ENCODE measurements around the gene CAMTA1. TPM values are rescaled to one million over a fixed set of nuclear protein-coding genes. Genes with fewer than 3 reads are reported as not detected.

CAMTA1 gene
- total RNA-seq, 1 donor from 2014 or later = 268 TPM

DNA sequence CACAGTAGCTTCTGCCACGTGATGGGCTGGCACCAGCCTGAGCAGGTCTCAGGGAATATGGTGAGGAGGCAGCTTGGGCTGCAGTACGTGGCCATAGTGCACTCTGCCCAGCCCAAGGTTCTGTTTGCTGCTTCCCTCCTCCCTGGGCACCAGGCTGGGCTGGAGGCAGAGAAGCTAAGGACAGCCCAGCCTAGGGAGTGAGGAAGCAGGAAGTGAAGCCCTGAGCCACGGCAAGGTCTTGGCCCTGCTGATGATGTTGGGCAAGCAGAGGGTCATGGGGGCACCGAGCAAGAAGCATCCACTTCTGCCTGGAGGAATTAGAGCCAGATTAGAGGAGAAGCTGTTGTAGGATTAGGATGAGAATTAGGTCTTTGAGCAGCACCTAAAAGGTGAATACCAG lies 659.1 kb downstream of the CAMTA1 start:
- Histone ChIP-seq H3F3A (ENCODE audit: low read depth) (no peaks in the 10 kb centered on the region), H3K79me2 (ENCODE audit: low read depth) (no peaks in the 10 kb centered on the region), H3K4me2 (no peak overlapping the region), H3K4me3 (no peak overlapping the region), H2AFZ (replicated peaks) (no peak overlapping the region), H3K4me1 (no peaks in the 10 kb centered on the region), H3K9me3 (ENCODE audit: low read depth) (no peaks in the 10 kb centered on the region), H3K27me3 (no peaks in the 10 kb centered on the region), H3K36me3 (no peaks in the 10 kb centered on the region), H3K27ac (no peak overlapping the region), H4K20me1 (ENCODE audit: low read depth) (no peaks in the 10 kb centered on the region), H3K9ac (no peak overlapping the region)
- H3K4me3 Mint-ChIP-seq = no peak overlapping the region
- no peaks in the 10 kb centered on the region for H3K36me3 Mint-ChIP-seq
- TF ChIP-seq, protein P1, sequence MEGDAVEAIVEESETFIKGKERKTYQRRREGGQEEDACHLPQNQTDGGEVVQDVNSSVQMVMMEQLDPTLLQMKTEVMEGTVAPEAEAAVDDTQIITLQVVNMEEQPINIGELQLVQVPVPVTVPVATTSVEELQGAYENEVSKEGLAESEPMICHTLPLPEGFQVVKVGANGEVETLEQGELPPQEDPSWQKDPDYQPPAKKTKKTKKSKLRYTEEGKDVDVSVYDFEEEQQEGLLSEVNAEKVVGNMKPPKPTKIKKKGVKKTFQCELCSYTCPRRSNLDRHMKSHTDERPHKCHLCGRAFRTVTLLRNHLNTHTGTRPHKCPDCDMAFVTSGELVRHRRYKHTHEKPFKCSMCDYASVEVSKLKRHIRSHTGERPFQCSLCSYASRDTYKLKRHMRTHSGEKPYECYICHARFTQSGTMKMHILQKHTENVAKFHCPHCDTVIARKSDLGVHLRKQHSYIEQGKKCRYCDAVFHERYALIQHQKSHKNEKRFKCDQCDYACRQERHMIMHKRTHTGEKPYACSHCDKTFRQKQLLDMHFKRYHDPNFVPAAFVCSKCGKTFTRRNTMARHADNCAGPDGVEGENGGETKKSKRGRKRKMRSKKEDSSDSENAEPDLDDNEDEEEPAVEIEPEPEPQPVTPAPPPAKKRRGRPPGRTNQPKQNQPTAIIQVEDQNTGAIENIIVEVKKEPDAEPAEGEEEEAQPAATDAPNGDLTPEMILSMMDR (IDR thresholded peaks at IDR 0.05) = no peak
- TF ChIP-seq EZH2phosphoT487 (IDR thresholded peaks at IDR 0.05) (no peak), EZH2 (IDR thresholded peaks at IDR 0.05) (no peak)
- DNase-seq (ENCODE audit: low spot score) = no peak
- no peaks in the 10 kb centered on the region for H3K9me3 Mint-ChIP-seq
- peaks cover 11% of the 10 kb centered on the region for H3K4me1 Mint-ChIP-seq
- H3K27ac Mint-ChIP-seq = no peak overlapping the region
- H3K27me3 Mint-ChIP-seq (ENCODE audit: insufficient read depth, low read depth) = peaks cover 3% of the 10 kb centered on the region

- Histone ChIP-seq H3K9me3 (ENCODE audit: low read depth) (no peaks in the 10 kb centered on the region), H3K79me2 (ENCODE audit: low read depth) (no peaks in the 10 kb centered on the region), H3K36me3 (no peaks in the 10 kb centered on the region), H4K20me1 (ENCODE audit: low read depth) (no peaks in the 10 kb centered on the region), H3K9ac (no peak overlapping the region), H3F3A (ENCODE audit: low read depth) (no peaks in the 10 kb centered on the region), H3K4me1 (no peaks in the 10 kb centered on the region), H3K4me2 (no peak overlapping the region), H3K27ac (no peak overlapping the region), H2AFZ (replicated peaks) (no peak overlapping the region), H3K27me3 (no peaks in the 10 kb centered on the region), H3K4me3 (no peak overlapping the region)
- Mint-ChIP-seq H3K4me1 (peaks cover 8% of the 10 kb centered on the region), H3K4me3 (no peak overlapping the region), H3K27me3 (ENCODE audit: insufficient read depth, low read depth) (peaks cover 5% of the 10 kb centered on the region), H3K36me3 (no peaks in the 10 kb centered on the region), H3K9me3 (no peaks in the 10 kb centered on the region), H3K27ac (no peak overlapping the region)
- TF ChIP-seq EZH2phosphoT487 (IDR thresholded peaks at IDR 0.05) = no peak
- TF ChIP-seq, protein P1 (IDR thresholded peaks at IDR 0.05) = no peak
- DNase-seq (ENCODE audit: low spot score) = no peak
Measured at GRCh38 chr1:7447093-7447492, 661.8 kb downstream of the CAMTA1 start.

DNA sequence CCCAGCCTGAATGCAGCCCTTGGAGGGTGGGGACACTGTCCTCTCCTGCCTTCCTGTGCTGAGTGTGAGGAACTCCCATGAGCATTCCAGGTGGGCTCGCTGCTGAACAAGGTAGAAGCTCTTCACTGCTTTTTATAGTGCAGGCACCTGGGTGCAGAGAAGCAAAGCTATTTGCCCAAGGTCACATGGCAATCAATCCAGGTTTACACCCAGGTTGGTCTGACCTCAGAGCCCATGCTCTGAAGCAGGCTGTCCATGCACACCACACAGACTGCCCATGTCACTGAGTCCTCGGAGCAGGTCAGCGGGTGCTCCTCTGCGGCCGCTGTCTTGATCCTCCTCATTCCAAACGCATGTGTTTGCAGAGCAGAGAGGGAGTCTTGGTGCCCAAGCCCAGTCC lies 662.5 kb downstream of the CAMTA1 start:
- Mint-ChIP-seq H3K36me3 (no peaks in the 10 kb centered on the region), H3K4me1 (peaks cover 11% of the 10 kb centered on the region), H3K27ac (no peak overlapping the region), H3K27me3 (ENCODE audit: insufficient read depth, low read depth) (peaks cover 5% of the 10 kb centered on the region), H3K4me3 (no peak overlapping the region), H3K9me3 (no peaks in the 10 kb centered on the region)
- no peaks in the 10 kb centered on the region for H3F3A ChIP-seq (ENCODE audit: low read depth)
- H3K4me1 ChIP-seq = no peaks in the 10 kb centered on the region
- no peaks in the 10 kb centered on the region for H3K27me3 ChIP-seq
- H4K20me1 ChIP-seq (ENCODE audit: low read depth) = no peaks in the 10 kb centered on the region
- TF ChIP-seq EZH2phosphoT487 (IDR thresholded peaks at IDR 0.05) (no peak), EZH2 (IDR thresholded peaks at IDR 0.05) (no peak)
- TF ChIP-seq, protein P1 (IDR thresholded peaks at IDR 0.05) = no peak
- H3K27ac ChIP-seq = no peak overlapping the region
- no peaks in the 10 kb centered on the region for H3K9me3 ChIP-seq (ENCODE audit: low read depth)
- no peaks in the 10 kb centered on the region for H3K79me2 ChIP-seq (ENCODE audit: low read depth)
- H3K36me3 ChIP-seq = no peaks in the 10 kb centered on the region
- no peak for DNase-seq (ENCODE audit: low spot score)
- H3K4me3 ChIP-seq = no peak overlapping the region
- H2AFZ ChIP-seq (replicated peaks) = no peak overlapping the region
- H3K4me2 ChIP-seq = no peak overlapping the region
- no peak overlapping the region for H3K9ac ChIP-seq

Data from neural progenitor cell (in vitro differentiated cells).